GM12875 (cell line): ENCODE results near the gene ZNF618.

Experiments used
- H3K4me3 ChIP-seq: one replicate; pipeline ENCODE4 v1.5.1; 2011; ENCODE audit warnings: low read depth, low read length, control low read depth
- CTCF ChIP-seq: IDR thresholded peaks from 2 replicates; pipeline ENCODE4 v1.5.1; 2011; ENCODE audit warnings: low read depth, mild to moderate bottlenecking, control low read depth, inconsistent platforms, low read length, moderate library complexity, borderline replicate concordance; ENCODE audit not compliant: insufficient read depth

Gene ZNF618

GRCh38 chr9:113898151-113898550, 22.0 kb downstream of the ZNF618 start:
- no peak overlapping the region for H3K4me3 ChIP-seq
- no peak for TF ChIP-seq CTCF

GRCh38 chr9:113898596-113898995, 22.5 kb downstream of the ZNF618 start:
- no peak overlapping the region for H3K4me3 ChIP-seq
- TF ChIP-seq CTCF, result no peak

GRCh38 chr9:113899205-113899604, 23.1 kb downstream of the ZNF618 start:
- H3K4me3 ChIP-seq, result no peak overlapping the region
- TF ChIP-seq CTCF, result no peak

- H3K4me3 ChIP-seq, result no peak overlapping the region
- TF ChIP-seq CTCF, result no peak
Measured at GRCh38 chr9:113901221-113901688, 25.1 kb downstream of the ZNF618 start.

GRCh38 chr9:113903514-113904077, 27.5 kb downstream of the ZNF618 start:
- no peak for TF ChIP-seq CTCF
- no peak overlapping the region for H3K4me3 ChIP-seq

- no peak overlapping the region for H3K4me3 ChIP-seq
- no peak for TF ChIP-seq CTCF
Measured at GRCh38 chr9:113906411-113907110, 30.5 kb downstream of the ZNF618 start.

GRCh38 chr9:113907282-113907681, 31.2 kb downstream of the ZNF618 start:
- H3K4me3 ChIP-seq, result no peak overlapping the region
- no peak for TF ChIP-seq CTCF
